Astrocyte (in vitro differentiated cells and primary cell): ENCODE results near the gene PDE3A.

ENCODE experiments used
- EZH2 ChIP-seq: IDR thresholded peaks from 2 replicates; pipeline ENCODE4 v1.6.1; 2012; ENCODE audit warnings: mild to moderate bottlenecking, low read length, inconsistent platforms; ENCODE audit not compliant: insufficient read depth
- TF ChIP-seq, protein P1 (sequence below): IDR thresholded peaks from 2 replicates; pipeline ENCODE4 v1.5.1; 2011; ENCODE audit warnings: low read depth, mild to moderate bottlenecking, inconsistent platforms, low read length, moderate library complexity; ENCODE audit not compliant: insufficient read depth

DNA sequence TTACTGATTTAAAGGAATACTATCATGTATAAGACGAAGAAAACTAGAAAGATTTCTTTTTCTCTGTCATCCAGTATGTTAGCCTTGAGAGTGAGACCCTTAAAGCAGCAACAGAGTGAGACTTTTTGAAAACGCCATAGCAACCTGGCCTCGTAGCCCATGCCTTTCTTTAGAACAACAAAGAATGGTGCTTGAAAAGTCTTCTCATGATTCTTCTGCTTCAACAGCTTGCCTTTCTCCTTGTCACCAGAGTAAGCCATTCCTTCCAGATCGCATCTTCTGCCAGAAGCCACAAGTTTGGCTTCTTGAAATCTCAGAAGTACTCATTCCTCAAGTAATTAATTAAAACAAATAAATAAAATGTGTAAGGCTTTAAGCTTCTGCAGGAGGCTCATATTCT, 109.3 kb downstream of the PDE3A start:
- TF ChIP-seq, protein P1, sequence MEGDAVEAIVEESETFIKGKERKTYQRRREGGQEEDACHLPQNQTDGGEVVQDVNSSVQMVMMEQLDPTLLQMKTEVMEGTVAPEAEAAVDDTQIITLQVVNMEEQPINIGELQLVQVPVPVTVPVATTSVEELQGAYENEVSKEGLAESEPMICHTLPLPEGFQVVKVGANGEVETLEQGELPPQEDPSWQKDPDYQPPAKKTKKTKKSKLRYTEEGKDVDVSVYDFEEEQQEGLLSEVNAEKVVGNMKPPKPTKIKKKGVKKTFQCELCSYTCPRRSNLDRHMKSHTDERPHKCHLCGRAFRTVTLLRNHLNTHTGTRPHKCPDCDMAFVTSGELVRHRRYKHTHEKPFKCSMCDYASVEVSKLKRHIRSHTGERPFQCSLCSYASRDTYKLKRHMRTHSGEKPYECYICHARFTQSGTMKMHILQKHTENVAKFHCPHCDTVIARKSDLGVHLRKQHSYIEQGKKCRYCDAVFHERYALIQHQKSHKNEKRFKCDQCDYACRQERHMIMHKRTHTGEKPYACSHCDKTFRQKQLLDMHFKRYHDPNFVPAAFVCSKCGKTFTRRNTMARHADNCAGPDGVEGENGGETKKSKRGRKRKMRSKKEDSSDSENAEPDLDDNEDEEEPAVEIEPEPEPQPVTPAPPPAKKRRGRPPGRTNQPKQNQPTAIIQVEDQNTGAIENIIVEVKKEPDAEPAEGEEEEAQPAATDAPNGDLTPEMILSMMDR, result no peak
- no peak for TF ChIP-seq EZH2
